ENCODE results near the gene PCDHAC2. TPM values are rescaled to one million over a fixed set of nuclear protein-coding genes. Genes with fewer than 3 reads are reported as not detected.

Gene PCDHAC2
- total and polyA plus RNA-seq, 2 of the 4 experiments (the other 2 are of a cell fraction), result not detected

GRCh38 chr5:140962190-140962589, 4.1 kb upstream of the PCDHAC2 start:
- Histone ChIP-seq H3K14ac (replicated peaks; ENCODE audit: low read depth, low read length) (no peak overlapping the region), H4K8ac (ENCODE audit: low read depth in 2 of 2, low read length in 2 of 2) (no peak overlapping the region), H3K4ac (ENCODE audit: low read depth, low read length) (no peak overlapping the region), H3K79me1 (ENCODE audit: low read depth in 1 of 2, low read length in 2 of 2) (no peaks in the 10 kb centered on the region), H3K27me3 (ENCODE audit: control insufficient read depth, insufficient read depth, low read length) (no peaks in the 10 kb centered on the region), H4K20me1 (ENCODE audit: insufficient read depth, low read length) (no peaks in the 10 kb centered on the region), H2AFZ (replicated peaks; ENCODE audit: low read length, poor library complexity) (no peak overlapping the region), H3K23ac (ENCODE audit: low read depth, low read length) (no peak overlapping the region), H2AK9ac (replicated peaks; ENCODE audit: low read depth, low read length, poor library complexity) (no peak overlapping the region), H2BK15ac (ENCODE audit: low read depth, low read length) (no peak overlapping the region), H3K18ac (ENCODE audit: low read depth, low read length) (no peak overlapping the region), H3K9me1 (ENCODE audit: insufficient read depth, low read length) (no peaks in the 10 kb centered on the region), H4K5ac (ENCODE audit: low read depth, low read length) (no peak overlapping the region), H3K36me3 (ENCODE audit: control insufficient read depth, insufficient read depth, low read length) (no peaks in the 10 kb centered on the region), H3K9ac (ENCODE audit: low read depth, low read length) (no peak overlapping the region), H3K27ac (ENCODE audit: insufficient read depth, low read length) (no peak overlapping the region), H3K4me2 (ENCODE audit: low read depth, low read length) (no peak overlapping the region), H2BK120ac (ENCODE audit: low read depth, low read length) (no peak overlapping the region), H4K91ac (ENCODE audit: insufficient read depth, low read depth, low read length) (no peak overlapping the region), H2BK5ac (ENCODE audit: low read depth, low read length, poor library complexity, severe bottlenecking) (no peak overlapping the region), H2AK5ac (ENCODE audit: low read depth, low read length) (no peak overlapping the region), H3K4me1 (ENCODE audit: control insufficient read depth, insufficient read depth, low read length) (no peaks in the 10 kb centered on the region), H3K9me3 (ENCODE audit: control insufficient read depth, insufficient read depth, low read length) (peaks cover 17% of the 10 kb centered on the region), H3K56ac (ENCODE audit: extremely low read depth, insufficient read depth, low read length) (no peak overlapping the region), H2BK20ac (ENCODE audit: low read depth, low read length) (no peak overlapping the region), H3K4me3 (ENCODE audit: insufficient read depth, low read depth, low read length) (no peak overlapping the region)
- DNase-seq, result no peak
- dilution Hi-C loops (cut with HindIII; ENCODE audit: low sequenced_read_pairs, unreplicated experiment), result no loop called here
- BruUV-seq (replicated peaks), result no TSS peak
- in situ Hi-C loops (cut with MboI; ENCODE audit: low sequenced_read_pairs), result no loop called here
- intact Hi-C loops (cut with micrococcal nuclease), result no loop called here
- CTCF ChIA-PET, result no interaction called here
- TF ChIP-seq RFX5 (IDR thresholded peaks at IDR 0.05; ENCODE audit: low read depth, low read length) (no peak), CEBPB (IDR thresholded peaks at IDR 0.05; ENCODE audit: low read depth, low read length) (peak; percentile 63), MAZ (IDR thresholded peaks at IDR 0.05; ENCODE audit: borderline replicate concordance, low read depth, low read length) (no peak)
- ATAC-seq (ENCODE audit: low read depth), result no peak
- no CpG with 5 or more reads among the region's 1 CpG for WGBS, 2 experiments (ENCODE audit: extremely low coverage in 2 of 2, insufficient read length in 1 of 2)
- POLR2A ChIA-PET (ENCODE audit: unreplicated experiment), result no interaction called here

Data from IMR-90 (cell line).